ENCODE data around the gene MAP3K4.
A peak's percentile ranks its signal among the peaks of the same experiment; 100 is the strongest.

Gene MAP3K4, protein sequence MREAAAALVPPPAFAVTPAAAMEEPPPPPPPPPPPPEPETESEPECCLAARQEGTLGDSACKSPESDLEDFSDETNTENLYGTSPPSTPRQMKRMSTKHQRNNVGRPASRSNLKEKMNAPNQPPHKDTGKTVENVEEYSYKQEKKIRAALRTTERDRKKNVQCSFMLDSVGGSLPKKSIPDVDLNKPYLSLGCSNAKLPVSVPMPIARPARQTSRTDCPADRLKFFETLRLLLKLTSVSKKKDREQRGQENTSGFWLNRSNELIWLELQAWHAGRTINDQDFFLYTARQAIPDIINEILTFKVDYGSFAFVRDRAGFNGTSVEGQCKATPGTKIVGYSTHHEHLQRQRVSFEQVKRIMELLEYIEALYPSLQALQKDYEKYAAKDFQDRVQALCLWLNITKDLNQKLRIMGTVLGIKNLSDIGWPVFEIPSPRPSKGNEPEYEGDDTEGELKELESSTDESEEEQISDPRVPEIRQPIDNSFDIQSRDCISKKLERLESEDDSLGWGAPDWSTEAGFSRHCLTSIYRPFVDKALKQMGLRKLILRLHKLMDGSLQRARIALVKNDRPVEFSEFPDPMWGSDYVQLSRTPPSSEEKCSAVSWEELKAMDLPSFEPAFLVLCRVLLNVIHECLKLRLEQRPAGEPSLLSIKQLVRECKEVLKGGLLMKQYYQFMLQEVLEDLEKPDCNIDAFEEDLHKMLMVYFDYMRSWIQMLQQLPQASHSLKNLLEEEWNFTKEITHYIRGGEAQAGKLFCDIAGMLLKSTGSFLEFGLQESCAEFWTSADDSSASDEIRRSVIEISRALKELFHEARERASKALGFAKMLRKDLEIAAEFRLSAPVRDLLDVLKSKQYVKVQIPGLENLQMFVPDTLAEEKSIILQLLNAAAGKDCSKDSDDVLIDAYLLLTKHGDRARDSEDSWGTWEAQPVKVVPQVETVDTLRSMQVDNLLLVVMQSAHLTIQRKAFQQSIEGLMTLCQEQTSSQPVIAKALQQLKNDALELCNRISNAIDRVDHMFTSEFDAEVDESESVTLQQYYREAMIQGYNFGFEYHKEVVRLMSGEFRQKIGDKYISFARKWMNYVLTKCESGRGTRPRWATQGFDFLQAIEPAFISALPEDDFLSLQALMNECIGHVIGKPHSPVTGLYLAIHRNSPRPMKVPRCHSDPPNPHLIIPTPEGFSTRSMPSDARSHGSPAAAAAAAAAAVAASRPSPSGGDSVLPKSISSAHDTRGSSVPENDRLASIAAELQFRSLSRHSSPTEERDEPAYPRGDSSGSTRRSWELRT (N-terminal part only)

DNA sequence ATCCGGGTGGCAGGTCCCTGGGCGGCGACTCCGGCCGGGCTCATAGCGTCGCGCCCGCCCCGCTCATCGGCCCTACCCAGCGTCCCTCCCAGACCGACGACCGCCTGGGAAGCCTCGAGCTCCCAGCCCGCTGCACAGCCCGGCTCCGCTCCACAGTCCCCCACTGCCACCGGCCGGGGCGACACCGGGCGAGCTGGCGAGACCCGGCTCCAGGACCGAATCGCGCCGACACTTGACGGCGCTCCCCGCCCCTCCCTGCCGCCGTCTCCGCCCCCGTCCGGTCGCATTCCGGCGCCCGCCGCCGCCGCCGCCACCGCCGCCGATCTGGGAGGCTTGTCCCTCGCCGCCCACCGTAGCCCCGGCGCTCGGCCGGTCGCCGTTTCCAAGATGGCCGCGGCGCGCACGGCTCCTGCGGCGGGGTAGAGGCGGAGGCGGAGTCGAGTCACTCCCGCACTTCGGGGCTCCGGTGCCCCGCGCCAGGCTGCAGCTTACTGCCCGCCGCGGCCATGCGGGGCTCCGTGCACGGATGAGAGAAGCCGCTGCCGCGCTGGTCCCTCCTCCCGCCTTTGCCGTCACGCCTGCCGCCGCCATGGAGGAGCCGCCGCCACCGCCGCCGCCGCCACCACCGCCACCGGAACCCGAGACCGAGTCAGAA lies at the start of gene MAP3K4:
Gene MAP3K4, plus strand, starts transcription at position 364 of the 655 bp plus-strand sequence. Its CDS starts 163 bp downstream, at position 527.
- TF ChIP-seq, protein P1, sequence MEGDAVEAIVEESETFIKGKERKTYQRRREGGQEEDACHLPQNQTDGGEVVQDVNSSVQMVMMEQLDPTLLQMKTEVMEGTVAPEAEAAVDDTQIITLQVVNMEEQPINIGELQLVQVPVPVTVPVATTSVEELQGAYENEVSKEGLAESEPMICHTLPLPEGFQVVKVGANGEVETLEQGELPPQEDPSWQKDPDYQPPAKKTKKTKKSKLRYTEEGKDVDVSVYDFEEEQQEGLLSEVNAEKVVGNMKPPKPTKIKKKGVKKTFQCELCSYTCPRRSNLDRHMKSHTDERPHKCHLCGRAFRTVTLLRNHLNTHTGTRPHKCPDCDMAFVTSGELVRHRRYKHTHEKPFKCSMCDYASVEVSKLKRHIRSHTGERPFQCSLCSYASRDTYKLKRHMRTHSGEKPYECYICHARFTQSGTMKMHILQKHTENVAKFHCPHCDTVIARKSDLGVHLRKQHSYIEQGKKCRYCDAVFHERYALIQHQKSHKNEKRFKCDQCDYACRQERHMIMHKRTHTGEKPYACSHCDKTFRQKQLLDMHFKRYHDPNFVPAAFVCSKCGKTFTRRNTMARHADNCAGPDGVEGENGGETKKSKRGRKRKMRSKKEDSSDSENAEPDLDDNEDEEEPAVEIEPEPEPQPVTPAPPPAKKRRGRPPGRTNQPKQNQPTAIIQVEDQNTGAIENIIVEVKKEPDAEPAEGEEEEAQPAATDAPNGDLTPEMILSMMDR (IDR thresholded peaks at IDR 0.05; ENCODE audit: low read depth, low read length) = no peak
- peak within 1 kb of the TSS; percentile 87 for H3K4me3 ChIP-seq (ENCODE audit: low read depth, low read length)

DNA sequence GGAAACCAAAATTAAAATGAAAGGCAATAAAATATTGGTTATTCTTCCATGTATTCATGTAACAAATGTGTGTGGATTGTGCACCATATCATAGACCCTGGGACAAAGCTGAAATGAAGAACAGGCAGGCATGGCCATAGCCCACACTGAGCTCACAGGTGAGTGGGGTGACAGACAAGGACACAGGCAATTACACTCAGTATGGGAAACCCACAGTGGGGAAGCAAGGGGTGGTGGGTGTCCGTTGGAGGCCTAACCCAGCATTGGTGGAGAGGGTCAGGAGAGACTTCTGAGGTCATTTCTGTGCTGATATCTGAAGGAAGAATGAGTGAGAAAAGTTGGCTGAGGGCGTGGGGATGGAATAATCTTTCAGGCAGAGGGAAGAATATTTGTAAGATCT lies 47.6 kb upstream of the MAP3K4 start:
- H3K4me3 ChIP-seq (ENCODE audit: low read depth, low read length) = no peak overlapping the region
- TF ChIP-seq, protein P1 (IDR thresholded peaks at IDR 0.05; ENCODE audit: low read depth, low read length) = no peak

DNA sequence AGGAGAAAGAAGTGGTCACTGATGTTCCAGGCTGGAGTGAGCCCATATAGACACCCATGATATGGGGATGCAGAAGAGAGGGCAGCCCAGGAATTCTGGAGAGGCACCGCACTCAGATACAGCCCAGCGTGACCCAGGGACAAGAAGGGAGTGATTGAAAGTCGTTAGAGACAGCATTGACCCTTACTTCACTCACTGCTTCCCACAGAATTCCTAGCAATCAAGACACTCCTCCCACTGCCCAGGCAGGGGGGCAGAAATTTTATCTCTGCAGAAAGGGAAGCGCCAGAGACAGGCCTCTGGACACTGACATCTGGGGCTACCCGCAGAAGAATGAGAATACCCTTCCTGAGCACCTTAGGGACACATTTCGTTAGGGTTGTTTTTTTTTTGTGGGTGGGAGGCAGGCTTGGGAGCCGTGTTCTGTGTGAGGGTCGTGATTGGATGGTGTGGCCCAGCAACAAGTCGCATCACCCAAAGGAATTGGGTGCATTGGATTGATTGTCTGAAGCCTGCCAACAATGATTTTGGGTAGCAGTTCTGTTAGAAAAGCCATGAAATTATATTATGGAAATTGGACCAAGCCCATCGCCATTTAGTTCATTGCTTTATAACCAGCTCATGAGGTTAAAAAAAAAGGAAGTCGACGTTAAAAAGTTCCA lies 45.9 kb upstream of the MAP3K4 start:
- TF ChIP-seq, protein P1 (IDR thresholded peaks at IDR 0.05; ENCODE audit: low read depth, low read length) = no peak
- no peak overlapping the region for H3K4me3 ChIP-seq (ENCODE audit: low read depth, low read length)

DNA sequence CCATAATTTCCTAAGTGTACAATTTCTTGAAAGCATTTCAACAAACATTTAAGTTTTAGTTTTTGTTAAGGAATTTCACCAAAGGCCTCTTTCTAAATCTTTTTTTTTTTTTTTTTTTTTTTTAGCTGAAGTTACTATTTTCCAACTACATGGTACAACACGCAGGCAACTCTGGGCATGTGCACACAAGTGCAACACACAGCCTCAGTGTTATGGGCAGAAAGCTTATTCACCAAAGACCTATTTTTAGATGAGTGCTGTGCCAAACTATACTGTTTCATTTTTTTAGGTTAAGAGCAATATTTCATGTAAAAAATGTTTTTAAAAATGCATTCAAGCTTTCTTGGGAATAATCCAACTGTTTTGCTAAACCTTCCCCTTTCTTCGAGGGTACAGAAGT lies 42.0 kb upstream of the MAP3K4 start:
- H3K4me3 ChIP-seq (ENCODE audit: low read depth, low read length) = no peak overlapping the region
- TF ChIP-seq, protein P1 (IDR thresholded peaks at IDR 0.05; ENCODE audit: low read depth, low read length) = no peak

DNA sequence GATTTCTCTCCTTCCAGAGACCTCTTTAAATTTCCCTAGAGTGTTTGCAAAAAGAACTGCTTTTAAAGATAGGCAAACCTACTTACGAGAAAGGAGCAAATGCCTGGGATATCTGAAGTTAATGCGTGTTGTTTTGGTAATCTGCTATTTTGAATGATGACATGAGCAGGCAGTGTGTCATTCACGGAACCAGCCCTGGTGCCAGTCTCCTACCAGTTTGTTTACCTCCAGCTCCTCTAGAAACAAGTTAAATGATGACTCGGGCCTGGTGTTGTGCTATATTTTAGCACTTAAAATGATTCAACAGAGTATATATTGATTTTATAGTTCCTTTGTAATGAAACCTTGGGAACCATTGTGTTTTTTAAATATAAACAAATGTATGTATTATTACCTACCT lies 41.1 kb upstream of the MAP3K4 start:
- TF ChIP-seq, protein P1 (IDR thresholded peaks at IDR 0.05; ENCODE audit: low read depth, low read length) = no peak
- H3K4me3 ChIP-seq (ENCODE audit: low read depth, low read length) = no peak overlapping the region
